ENCODE data around the gene PLCD4.

DNA sequence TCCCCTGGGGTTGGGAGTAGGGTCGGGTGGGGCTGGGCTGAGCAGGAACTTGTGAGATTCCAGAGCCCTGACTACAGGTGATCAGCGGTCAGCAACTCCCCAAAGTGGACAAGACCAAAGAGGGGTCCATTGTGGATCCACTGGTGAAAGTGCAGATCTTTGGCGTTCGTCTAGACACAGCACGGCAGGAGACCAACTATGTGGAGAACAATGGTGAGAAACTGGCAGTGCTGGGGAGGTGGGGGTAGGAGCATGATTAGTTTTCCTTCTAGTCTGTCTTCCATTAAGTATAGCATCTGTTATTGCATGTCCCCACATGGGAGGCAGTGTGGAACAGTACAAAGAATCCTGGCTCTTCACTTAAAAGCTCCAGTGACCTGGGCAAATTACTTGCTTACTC, 28.0 kb downstream of the PLCD4 start:
- TF ChIP-seq EZH2 (IDR thresholded peaks at IDR 0.05; ENCODE audit: insufficient read depth, poor library complexity, severe bottlenecking) (no peak), EZH2phosphoT487 (IDR thresholded peaks at IDR 0.05; ENCODE audit: insufficient read depth, low read depth) (no peak)

Data from GM23248 (cell line).